PC-3 (cell line): ENCODE measurements around the gene TRIM14. TPM values are rescaled to one million over a fixed set of nuclear protein-coding genes. Genes with fewer than 3 reads are reported as not detected.
"Not testable (repeated sequence)": the region's sequence is repeated elsewhere in the genome, so short reads cannot be mapped to it uniquely, and the experiment has no call there.

Experiments
- ATAC-seq: fragments of 200-7000 bp; cut with Tn5 transposase; 2 replicates; pipeline ENCODE4 v1.9.1; 2020; ENCODE audit warnings: mild to moderate bottlenecking, moderate library complexity
- BruUV-seq: library from RNA; stranded (reverse); fragments of 400-500 nt; replicated peaks from 2 replicates; lab custom pipeline; 2021; lab: Mats Ljungman, UMichigan
- CTCF ChIA-PET: fragments of 300-600 bp; sonication (Branson Sonifier 250); formaldehyde crosslinking; loops from one replicate; lab custom pipeline; 2022; ENCODE audit warnings: antibody characterized with exemption; lab: Charles Lee
- POLR2A ChIA-PET: fragments of 300-600 bp; sonication (Branson Sonifier 250); formaldehyde crosslinking; loops from one replicate; lab custom pipeline; 2022; ENCODE audit warnings: antibody characterized with exemption; ENCODE audit not compliant: unreplicated experiment; lab: Charles Lee
- DNase-seq: peaks from one replicate; pipeline ENCODE4 v3.0.0-alpha.2; 2015
- H2AFZ ChIP-seq: fragments of 300-600 bp; sonication (generic); 2 replicates; pipeline ENCODE4 v1.6.0; 2016; ENCODE audit warnings: antibody characterized with exemption, low read length
- H3F3A ChIP-seq: fragments of 300-600 bp; sonication (generic); one replicate; pipeline ENCODE4 v1.6.0; 2017; ENCODE audit warnings: antibody characterized with exemption, low read length, control low read depth, mild to moderate bottlenecking; ENCODE audit not compliant: unreplicated experiment
- H3K27ac ChIP-seq: fragments of 300-600 bp; sonication (generic); 2 replicates; pipeline ENCODE4 v1.5.1; 2016; ENCODE audit warnings: mild to moderate bottlenecking, low read length
- H3K27me3 ChIP-seq: fragments of 300-600 bp; sonication (generic); 2 replicates; pipeline ENCODE4 v1.6.1; 2016; ENCODE audit warnings: low read length, mixed read lengths
- H3K36me3 ChIP-seq: fragments of 300-600 bp; sonication (generic); 2 replicates; pipeline ENCODE4 v1.6.1; 2016; ENCODE audit warnings: low read depth, mixed run types, low read length, mixed read lengths
- H3K4me1 ChIP-seq: fragments of 300-600 bp; sonication (generic); 2 replicates; pipeline ENCODE4 v1.5.1; 2016; ENCODE audit warnings: low read length; ENCODE audit not compliant: insufficient read depth
- H3K4me2 ChIP-seq: fragments of 300-600 bp; sonication (generic); 2 replicates; pipeline ENCODE4 v1.6.0; 2016; ENCODE audit warnings: low read length
- H3K4me3 ChIP-seq: fragments of 300-600 bp; sonication (generic); 2 replicates; pipeline ENCODE4 v1.5.1; 2016; ENCODE audit warnings: mild to moderate bottlenecking, low read length, mixed read lengths
- H3K79me2 ChIP-seq: fragments of 300-600 bp; sonication (generic); 2 replicates; pipeline ENCODE4 v1.6.1; 2017; ENCODE audit warnings: low read length, mixed read lengths
- H3K9ac ChIP-seq: fragments of 300-600 bp; sonication (generic); 2 replicates; pipeline ENCODE4 v1.6.0; 2016; ENCODE audit warnings: mild to moderate bottlenecking, low read length
- H3K9me2 ChIP-seq: fragments of 300-600 bp; sonication (generic); replicated peaks from 2 replicates; pipeline ENCODE4 v1.6.1; 2016; ENCODE audit warnings: mixed run types, low read length, mixed read lengths
- H3K9me3 ChIP-seq: fragments of 300-600 bp; sonication (generic); 2 replicates; pipeline ENCODE4 v1.6.1; 2016; ENCODE audit warnings: low read length, mixed read lengths
- H4K20me1 ChIP-seq: fragments of 300-600 bp; sonication (generic); 2 replicates; pipeline ENCODE4 v1.6.1; 2016; ENCODE audit warnings: low read length, mixed read lengths
- EZH2 ChIP-seq: fragments of 300-600 bp; sonication (generic); IDR thresholded peaks from one replicate; pipeline ENCODE4 v1.6.1; 2017; ENCODE audit warnings: antibody characterized with exemption, mild to moderate bottlenecking, low read length; ENCODE audit not compliant: unreplicated experiment
- EZH2phosphoT487 ChIP-seq: fragments of 300-600 bp; sonication (generic); IDR thresholded peaks from 2 replicates; pipeline ENCODE4 v1.6.1; 2018; ENCODE audit warnings: mild to moderate bottlenecking, antibody characterized with exemption, low read length, borderline replicate concordance
- intact Hi-C: fragments of 100-400 bp; cut with micrococcal nuclease; formaldehyde crosslinking; loops from 2 replicates; pipeline ENCODE4 v1.9.0; 2023
- total RNA-seq: library from RNA; depleted of rRNA; stranded (reverse); fragments of >200 nt; gene quantifications from 2 replicates; pipeline ENCODE4 v1.2.3, GENCODE V29; 2014
- TF ChIP-seq, protein P1 (sequence below): fragments of 300-600 bp; sonication (generic); conservative IDR thresholded peaks from 2 replicates; pipeline ENCODE4 v1.5.1; 2017; ENCODE audit warnings: antibody characterized with exemption, low read depth, mild to moderate bottlenecking, low read length

The TRIM14 gene
- total RNA-seq, 1 experiment from 2014 or later = 11.2 TPM

- intact Hi-C loops = no loop called here
- TF ChIP-seq EZH2 (no peak), EZH2phosphoT487 (no peak)
- TF ChIP-seq, protein P1, sequence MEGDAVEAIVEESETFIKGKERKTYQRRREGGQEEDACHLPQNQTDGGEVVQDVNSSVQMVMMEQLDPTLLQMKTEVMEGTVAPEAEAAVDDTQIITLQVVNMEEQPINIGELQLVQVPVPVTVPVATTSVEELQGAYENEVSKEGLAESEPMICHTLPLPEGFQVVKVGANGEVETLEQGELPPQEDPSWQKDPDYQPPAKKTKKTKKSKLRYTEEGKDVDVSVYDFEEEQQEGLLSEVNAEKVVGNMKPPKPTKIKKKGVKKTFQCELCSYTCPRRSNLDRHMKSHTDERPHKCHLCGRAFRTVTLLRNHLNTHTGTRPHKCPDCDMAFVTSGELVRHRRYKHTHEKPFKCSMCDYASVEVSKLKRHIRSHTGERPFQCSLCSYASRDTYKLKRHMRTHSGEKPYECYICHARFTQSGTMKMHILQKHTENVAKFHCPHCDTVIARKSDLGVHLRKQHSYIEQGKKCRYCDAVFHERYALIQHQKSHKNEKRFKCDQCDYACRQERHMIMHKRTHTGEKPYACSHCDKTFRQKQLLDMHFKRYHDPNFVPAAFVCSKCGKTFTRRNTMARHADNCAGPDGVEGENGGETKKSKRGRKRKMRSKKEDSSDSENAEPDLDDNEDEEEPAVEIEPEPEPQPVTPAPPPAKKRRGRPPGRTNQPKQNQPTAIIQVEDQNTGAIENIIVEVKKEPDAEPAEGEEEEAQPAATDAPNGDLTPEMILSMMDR = no peak
- H3K9ac ChIP-seq = no peak overlapping the region
- BruUV-seq = no TSS peak
- no peaks in the 10 kb centered on the region for H3F3A ChIP-seq
- DNase-seq = no peak
- ChIA-PET CTCF (no interaction called here), POLR2A (no interaction called here)
- H4K20me1 ChIP-seq = no peaks in the 10 kb centered on the region
- ATAC-seq = no peak
- no peak overlapping the region for H2AFZ ChIP-seq
- no peak overlapping the region for H3K4me2 ChIP-seq
- no peak overlapping the region for H3K4me3 ChIP-seq
- no peaks in the 10 kb centered on the region; the same call in 1 of the 2 replicates for H3K36me3 ChIP-seq
- no peaks in the 10 kb centered on the region for H3K4me1 ChIP-seq
- no peaks in the 10 kb centered on the region for H3K27me3 ChIP-seq
- no peak overlapping the region for H3K27ac ChIP-seq
- no peaks in the 10 kb centered on the region for H3K9me3 ChIP-seq
- H3K9me2 ChIP-seq = no peaks in the 10 kb centered on the region
- H3K79me2 ChIP-seq = no peaks in the 10 kb centered on the region
These were observed 96.6 kb downstream of the TRIM14 start for GRCh38 chr9:98022447-98022846.

GRCh38 chr9:98021306-98022040 lies 97.5 kb downstream of the TRIM14 start:
- POLR2A ChIA-PET = no interaction called here
- Histone ChIP-seq H2AFZ (no peak overlapping the region), H3K9ac (no peak overlapping the region), H3F3A (no peaks in the 10 kb centered on the region), H3K36me3 (peaks cover 9% of the 10 kb centered on the region), H3K4me1 (no peaks in the 10 kb centered on the region), H3K79me2 (no peaks in the 10 kb centered on the region), H3K4me3 (no peak overlapping the region), H3K4me2 (no peak overlapping the region), H4K20me1 (no peaks in the 10 kb centered on the region), H3K27ac (no peak overlapping the region), H3K9me3 (no peaks in the 10 kb centered on the region), H3K27me3 (no peaks in the 10 kb centered on the region), H3K9me2 (no peaks in the 10 kb centered on the region)
- no peak for DNase-seq
- TF ChIP-seq, protein P1 = no peak
- TF ChIP-seq EZH2 (no peak), EZH2phosphoT487 (no peak)
- ATAC-seq = no peak
- no TSS peak for BruUV-seq
- CTCF ChIA-PET = no interaction called here
- intact Hi-C loops = no loop called here

GRCh38 chr9:98020476-98021145 lies 98.4 kb downstream of the TRIM14 start:
- no peak overlapping the region for H2AFZ ChIP-seq
- CTCF ChIA-PET = no interaction called here
- no peaks in the 10 kb centered on the region for H3K27me3 ChIP-seq
- H3K4me1 ChIP-seq = no peaks in the 10 kb centered on the region
- H3K27ac ChIP-seq = no peak overlapping the region
- no peak overlapping the region for H3K9ac ChIP-seq
- no peaks in the 10 kb centered on the region for H4K20me1 ChIP-seq
- H3K36me3 ChIP-seq = peaks cover 17% of the 10 kb centered on the region
- TF ChIP-seq EZH2phosphoT487 (no peak), EZH2 (no peak)
- TF ChIP-seq, protein P1 = no peak
- intact Hi-C loops = no loop called here
- H3K9me2 ChIP-seq = no peaks in the 10 kb centered on the region
- H3F3A ChIP-seq = no peaks in the 10 kb centered on the region
- H3K9me3 ChIP-seq = no peaks in the 10 kb centered on the region
- ATAC-seq (no peak; the same call in 1 of the 2 replicates), DNase-seq (no peak)
- H3K79me2 ChIP-seq = no peaks in the 10 kb centered on the region
- no TSS peak for BruUV-seq
- no peak overlapping the region for H3K4me2 ChIP-seq
- no peak overlapping the region for H3K4me3 ChIP-seq
- POLR2A ChIA-PET = no interaction called here

DNA sequence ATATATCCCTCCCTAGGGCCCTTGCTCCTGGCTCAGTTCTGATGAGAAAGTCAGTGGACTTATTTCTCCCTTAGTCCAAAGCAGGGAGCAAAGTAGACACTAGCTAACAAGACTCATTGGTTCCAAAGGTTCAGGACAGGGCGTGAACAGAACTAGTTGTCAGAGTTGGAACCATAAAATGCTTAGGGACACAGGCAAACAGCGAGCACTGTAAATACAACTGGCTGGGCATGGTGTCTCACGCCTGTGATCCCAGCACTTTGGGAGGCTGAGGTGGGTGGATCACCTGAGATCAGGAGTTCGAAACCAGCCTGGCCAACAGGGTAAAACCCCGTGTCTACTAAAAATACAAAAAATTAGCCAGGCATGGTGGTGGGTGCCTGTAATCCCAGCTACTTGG lies 99.2 kb downstream of the TRIM14 start:
- H4K20me1 ChIP-seq, H3K9me2 ChIP-seq, BruUV-seq, H3K79me2 ChIP-seq, H3K27me3 ChIP-seq, POLR2A ChIA-PET, H3K9ac ChIP-seq, H3K4me2 ChIP-seq, intact Hi-C loops, H3F3A ChIP-seq, H2AFZ ChIP-seq, H3K9me3 ChIP-seq, DNase-seq, CTCF ChIA-PET, ATAC-seq, H3K4me1 ChIP-seq, H3K27ac ChIP-seq, H3K4me3 ChIP-seq: not testable (repeated sequence)
- peaks cover 17% of the 10 kb centered on the region for H3K36me3 ChIP-seq
